ENCODE results near the gene LCN1. TPM values are rescaled to one million over a fixed set of nuclear protein-coding genes. Genes with fewer than 3 reads are reported as not detected.

Gene LCN1
- total RNA-seq, 1 experiment from 2014 or later, result not detected

DNA sequence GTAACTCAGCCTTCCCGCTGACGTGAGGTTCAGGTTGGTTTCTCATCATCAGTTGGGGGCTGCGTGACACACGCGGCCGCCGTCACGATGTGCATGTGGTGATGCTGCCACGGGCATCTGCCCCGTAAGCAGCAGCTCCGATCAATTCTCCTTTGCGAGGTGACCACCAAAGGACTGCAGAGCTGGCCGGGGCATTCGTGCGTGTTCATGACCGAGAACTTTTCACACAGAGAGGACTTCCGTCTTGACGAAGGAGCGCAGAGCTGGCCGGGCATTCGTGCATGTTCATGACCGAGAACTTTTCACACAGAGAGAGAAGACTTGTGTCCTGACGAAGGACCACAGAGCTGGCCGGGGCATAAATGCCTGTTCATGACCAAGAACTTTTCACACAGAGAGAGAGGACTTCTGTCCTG, 3.8 kb upstream of the LCN1 start:
- H4K20me1 ChIP-seq (ENCODE audit: low read length), result no peaks in the 10 kb centered on the region
- BruUV-seq (replicated peaks), result no TSS peak
- no peak overlapping the region for H2AFZ ChIP-seq (ENCODE audit: low read length)
- H3K9me2 ChIP-seq (replicated peaks; ENCODE audit: low read length), result no peaks in the 10 kb centered on the region
- no peaks in the 10 kb centered on the region for H3K9me3 ChIP-seq (ENCODE audit: low read length)
- TF ChIP-seq EZH2 (IDR thresholded peaks at IDR 0.05; ENCODE audit: low read length, unreplicated experiment) (no peak), CTCF (conservative IDR thresholded peaks at IDR 0.05; ENCODE audit: low read depth, low read length) (no peak), EZH2phosphoT487 (IDR thresholded peaks at IDR 0.05; ENCODE audit: borderline replicate concordance, low read length) (no peak)
- no peak overlapping the region for H3K9ac ChIP-seq (ENCODE audit: low read length)
- ATAC-seq (no peak), DNase-seq (no peak)
- H3K79me2 ChIP-seq (ENCODE audit: low read length), result no peaks in the 10 kb centered on the region
- no peaks in the 10 kb centered on the region for H3F3A ChIP-seq (ENCODE audit: low read length, unreplicated experiment)
- no peaks in the 10 kb centered on the region for H3K4me1 ChIP-seq (ENCODE audit: insufficient read depth, low read length)
- H3K4me3 ChIP-seq (ENCODE audit: low read length), result no peak overlapping the region
- no peak overlapping the region for H3K27ac ChIP-seq (ENCODE audit: low read length)
- CTCF ChIA-PET, result no interaction called here
- intact Hi-C loops (cut with micrococcal nuclease), result no loop called here
- H3K36me3 ChIP-seq (ENCODE audit: low read depth, low read length), result no peaks in the 10 kb centered on the region
- H3K27me3 ChIP-seq (ENCODE audit: low read length), result no peaks in the 10 kb centered on the region
- no peak overlapping the region for H3K4me2 ChIP-seq (ENCODE audit: low read length)
- POLR2A ChIA-PET (ENCODE audit: unreplicated experiment), result no interaction called here

- TF ChIP-seq EZH2phosphoT487 (IDR thresholded peaks at IDR 0.05; ENCODE audit: borderline replicate concordance, low read length) (no peak), EZH2 (IDR thresholded peaks at IDR 0.05; ENCODE audit: low read length, unreplicated experiment) (no peak), CTCF (conservative IDR thresholded peaks at IDR 0.05; ENCODE audit: low read depth, low read length) (no peak)
- H3K9ac ChIP-seq (ENCODE audit: low read length), result no peak overlapping the region
- H3K4me3 ChIP-seq (ENCODE audit: low read length), result no peak overlapping the region
- no peaks in the 10 kb centered on the region for H3K79me2 ChIP-seq (ENCODE audit: low read length)
- POLR2A ChIA-PET (ENCODE audit: unreplicated experiment), result no interaction called here
- no peak overlapping the region for H3K27ac ChIP-seq (ENCODE audit: low read length)
- no peaks in the 10 kb centered on the region for H3F3A ChIP-seq (ENCODE audit: low read length, unreplicated experiment)
- H3K4me1 ChIP-seq (ENCODE audit: insufficient read depth, low read length), result no peaks in the 10 kb centered on the region
- H3K4me2 ChIP-seq (ENCODE audit: low read length), result no peak overlapping the region
- intact Hi-C loops (cut with micrococcal nuclease), result no loop called here
- no peaks in the 10 kb centered on the region for H3K36me3 ChIP-seq (ENCODE audit: low read depth, low read length)
- CTCF ChIA-PET, result no interaction called here
- ATAC-seq, result no peak
- H4K20me1 ChIP-seq (ENCODE audit: low read length), result no peaks in the 10 kb centered on the region
- H3K9me3 ChIP-seq (ENCODE audit: low read length), result no peaks in the 10 kb centered on the region
- no peaks in the 10 kb centered on the region for H3K27me3 ChIP-seq (ENCODE audit: low read length)
- no peak overlapping the region for H2AFZ ChIP-seq (ENCODE audit: low read length)
- DNase-seq, result no peak
- no peaks in the 10 kb centered on the region for H3K9me2 ChIP-seq (replicated peaks; ENCODE audit: low read length)
- no TSS peak for BruUV-seq (replicated peaks)
Measured at GRCh38 chr9:135519179-135519971, 1.9 kb upstream of the LCN1 start.

GRCh38 chr9:135521608-135522095, 412 bp downstream of the LCN1 start:
- Histone ChIP-seq H3K27me3 (ENCODE audit: low read length) (no peaks in the 10 kb centered on the region), H3K4me3 (ENCODE audit: low read length) (no peak overlapping the region), H3K9me2 (replicated peaks; ENCODE audit: low read length) (no peaks in the 10 kb centered on the region), H3K9me3 (ENCODE audit: low read length) (no peaks in the 10 kb centered on the region), H3K27ac (ENCODE audit: low read length) (no peak overlapping the region), H4K20me1 (ENCODE audit: low read length) (no peaks in the 10 kb centered on the region), H2AFZ (ENCODE audit: low read length) (no peak overlapping the region), H3K4me1 (ENCODE audit: insufficient read depth, low read length) (no peaks in the 10 kb centered on the region), H3K36me3 (ENCODE audit: low read depth, low read length) (no peaks in the 10 kb centered on the region), H3K4me2 (ENCODE audit: low read length) (no peak overlapping the region), H3K9ac (ENCODE audit: low read length) (no peak overlapping the region), H3K79me2 (ENCODE audit: low read length) (no peaks in the 10 kb centered on the region), H3F3A (ENCODE audit: low read length, unreplicated experiment) (no peaks in the 10 kb centered on the region)
- BruUV-seq (replicated peaks), result no TSS peak
- CTCF ChIA-PET, result no interaction called here
- no peak for DNase-seq
- no peak for ATAC-seq
- intact Hi-C loops (cut with micrococcal nuclease), result no loop called here
- POLR2A ChIA-PET (ENCODE audit: unreplicated experiment), result no interaction called here
- TF ChIP-seq CTCF (conservative IDR thresholded peaks at IDR 0.05; ENCODE audit: low read depth, low read length) (no peak), EZH2phosphoT487 (IDR thresholded peaks at IDR 0.05; ENCODE audit: borderline replicate concordance, low read length) (no peak), EZH2 (IDR thresholded peaks at IDR 0.05; ENCODE audit: low read length, unreplicated experiment) (no peak)

Measured in PC-3 (cell line).